GM12878 (cell line): Measurements from ENCODE around the gene ANO4. TPM values are rescaled to one million over a fixed set of nuclear protein-coding genes. Genes with fewer than 3 reads are reported as not detected.

Experiments
- ATAC-seq: fragments of 200-7000 bp; cut with Tn5 transposase; 3 replicates; pipeline ENCODE4 v1.9.1; 2020; ENCODE audit warnings: mild to moderate bottlenecking, moderate library complexity
- BruUV-seq: library from RNA; stranded (reverse); fragments of 400-500 nt; replicated peaks from 2 replicates; lab custom pipeline; 2021; lab: Mats Ljungman, UMichigan
- CTCF ChIA-PET: fragments of 300-600 bp; sonication (Branson Sonifier 250); formaldehyde crosslinking; extraction: SDS; loops from one replicate; lab custom pipeline; 2021; ENCODE audit warnings: inconsistent platforms; lab: Yijun Ruan, JAX
- POLR2A ChIA-PET: fragments of 350-600 bp; formaldehyde crosslinking; extraction: SDS; loops from one replicate; lab custom pipeline; 2021; ENCODE audit warnings: inconsistent platforms; lab: Charles Lee
- RAD21 ChIA-PET: fragments of 300-600 bp; sonication (Branson Sonifier 250); formaldehyde crosslinking; loops from one replicate; lab custom pipeline; 2023; ENCODE audit warnings: antibody characterized with exemption; ENCODE audit not compliant: unreplicated experiment; lab: Charles Lee
- SMC1A ChIA-PET: fragments of 300-600 bp; sonication (Branson Sonifier 250); formaldehyde crosslinking; loops from one replicate; lab custom pipeline; 2023; ENCODE audit not compliant: unreplicated experiment, uncharacterized antibody; lab: Charles Lee
- DNase-seq: peaks from one replicate; pipeline ENCODE4 v3.0.0-alpha.2; 2011; ENCODE audit warnings: low read depth, low spot score
- FAIRE-seq: peaks from 3 replicates; lab custom pipeline; 2011; peaks lifted over from hg19 to GRCh38; lab: Jason Lieb, UNC
- H2AFZ ChIP-seq: 2 replicates; pipeline ENCODE4 v1.6.0; 2011; ENCODE audit warnings: low read depth, low read length, control low read depth; ENCODE audit not compliant: control insufficient read depth
- H3K27ac ChIP-seq: 2 replicates; pipeline ENCODE4 v1.5.1; 2011; ENCODE audit warnings: control low read depth; ENCODE audit not compliant: control insufficient read depth, insufficient read depth
- H3K27me3 ChIP-seq, 2 experiments: replicated peaks in 1 of 2; 2 replicates each; pipeline versions ENCODE4 v1.6.0 to v1.6.1; 2011; ENCODE audit warnings: low read length in 1 of 2; ENCODE audit not compliant: control insufficient read depth in 2 of 2, insufficient read depth in 2 of 2
- H3K36me3 ChIP-seq, 2 experiments: 2 replicates each; pipeline ENCODE4 v1.5.1; 2011; ENCODE audit warnings: low read length in 1 of 2; ENCODE audit not compliant: control insufficient read depth in 2 of 2, insufficient read depth in 2 of 2
- H3K4me1 ChIP-seq: 2 replicates; pipeline ENCODE4 v1.6.1; 2011; ENCODE audit warnings: mild to moderate bottlenecking, low read length, moderate library complexity, mixed read lengths; ENCODE audit not compliant: control insufficient read depth, insufficient read depth
- H3K4me2 ChIP-seq: 2 replicates; pipeline ENCODE4 v1.6.0; 2011; ENCODE audit warnings: control low read depth; ENCODE audit not compliant: control insufficient read depth, insufficient read depth
- H3K4me3 ChIP-seq: fragments of 200-600 bp; sonication (generic); 2 replicates; pipeline ENCODE4 v1.5.1; 2016
- H3K79me2 ChIP-seq: 2 replicates; pipeline ENCODE4 v1.6.0; 2011; ENCODE audit warnings: low read length; ENCODE audit not compliant: control insufficient read depth, insufficient read depth
- H3K9ac ChIP-seq: 2 replicates; pipeline ENCODE4 v1.8.0; 2011; ENCODE audit warnings: low read length, control low read depth, mixed read lengths; ENCODE audit not compliant: control insufficient read depth, insufficient read depth
- H3K9me3 ChIP-seq: replicated peaks from 3 replicates; pipeline ENCODE4 v1.5.1; 2011; ENCODE audit warnings: mild to moderate bottlenecking, low read length; ENCODE audit not compliant: control insufficient read depth, insufficient read depth
- H4K20me1 ChIP-seq: 2 replicates; pipeline ENCODE4 v1.6.0; 2011; ENCODE audit not compliant: control insufficient read depth, insufficient read depth
- BMI1 ChIP-seq: fragments of 450-650 bp; IDR thresholded peaks from 2 replicates; pipeline ENCODE4 v1.6.1; 2016; ENCODE audit warnings: mild to moderate bottlenecking, moderate library complexity, borderline replicate concordance
- CHD1 ChIP-seq: IDR thresholded peaks from 2 replicates; pipeline ENCODE4 v1.6.1; 2012; ENCODE audit warnings: low read depth, low read length, improper control_type of control experiment
- CHD4 ChIP-seq: fragments of 200-600 bp; sonication (generic); IDR thresholded peaks from 2 replicates; pipeline ENCODE4 v1.6.1; 2016; ENCODE audit warnings: mild to moderate bottlenecking
- EGR1 ChIP-seq, 2 experiments: IDR thresholded peaks; 1 replicate in 1 of 2; 2 replicates in 1 of 2; pipeline ENCODE4 v1.6.1; 2011 to 2012; ENCODE audit warnings: low read depth in 2 of 2, low read length in 2 of 2, borderline replicate concordance in 1 of 2, mild to moderate bottlenecking in 1 of 2, moderate library complexity in 1 of 2
- HCFC1 ChIP-seq: fragments of 150-350 bp; IDR thresholded peaks from 2 replicates; pipeline ENCODE4 v1.6.1; 2014; ENCODE audit warnings: low read length
- HDAC2 ChIP-seq: fragments of 200-600 bp; sonication (generic); IDR thresholded peaks from 2 replicates; pipeline ENCODE4 v1.6.1; 2017
- HDAC6 ChIP-seq: fragments of 200-600 bp; sonication (generic); IDR thresholded peaks from one replicate; pipeline ENCODE4 v1.8.0; 2017; ENCODE audit warnings: antibody characterized with exemption; ENCODE audit not compliant: unreplicated experiment
- HDGF ChIP-seq: fragments of 450-650 bp; IDR thresholded peaks from 2 replicates; pipeline ENCODE4 v1.6.1; 2016; ENCODE audit warnings: antibody characterized with exemption
- NFXL1 ChIP-seq: fragments of 450-650 bp; IDR thresholded peaks from 2 replicates; pipeline ENCODE4 v1.6.1; 2017; ENCODE audit warnings: antibody characterized with exemption, mild to moderate bottlenecking, borderline replicate concordance
- PAX5 ChIP-seq: IDR thresholded peaks from 2 replicates; pipeline ENCODE4 v1.6.1; 2011; ENCODE audit warnings: low read depth, low read length, borderline replicate concordance
- SMARCA5 ChIP-seq: fragments of 450-650 bp; IDR thresholded peaks from 2 replicates; pipeline ENCODE4 v1.6.1; 2017; ENCODE audit warnings: mild to moderate bottlenecking
- SP1 ChIP-seq: IDR thresholded peaks from one replicate; pipeline ENCODE4 v1.6.1; 2011; ENCODE audit warnings: low read depth, low read length
- TBL1XR1 ChIP-seq: IDR thresholded peaks from 2 replicates; pipeline ENCODE4 v1.6.1; 2012; ENCODE audit warnings: low read depth, low read length, improper control_type of control experiment
- USF1 ChIP-seq: IDR thresholded peaks from 2 replicates; pipeline ENCODE4 v1.6.1; 2011; ENCODE audit warnings: borderline replicate concordance, low read depth, mild to moderate bottlenecking, moderate library complexity, mixed read lengths, low read length; ENCODE audit not compliant: insufficient read depth; ENCODE audit errors: extremely low read length
- in situ Hi-C: fragments of 300-500 bp; cut with MboI; formaldehyde crosslinking; loops from 9 replicates; pipeline ENCODE4 v1.14.3; 2018; ENCODE audit warnings: mixed read lengths
- intact Hi-C: fragments of 100-400 bp; cut with micrococcal nuclease; formaldehyde crosslinking; loops from one replicate; pipeline ENCODE4 v1.14.2; 2022; ENCODE audit not compliant: unreplicated experiment
- polyA plus RNA-seq, 11 experiments: library from polyadenylated mRNA; depleted of rRNA in 4 of 11; unstranded in 6 of 11; stranded (reverse) in 5 of 11; fragments of >200 nt; fragmentation: Nextera tagmentation in 4 of 11; fragmentation: Illumina TruSeq in 1 of 11; extraction: Ambion mirVana in 4 of 11; extraction: Trizol in 1 of 11; gene quantifications; 1 replicate in 1 of 11; 2 replicates in 10 of 11; pipeline versions ENCODE4 v1.2.1 to v1.2.3, GENCODE V29; 2011 to 2016; ENCODE audit warnings: inconsistent platforms in 2 of 11, missing spikeins in 2 of 11, low read depth in 1 of 11
- total RNA-seq, 4 experiments: library from RNA; depleted of rRNA in 3 of 4; stranded (reverse); fragments of >200 nt in 3 of 4; fragmentation: Illumina TruSeq in 1 of 4; extraction: Trizol in 1 of 4; gene quantifications; 2 replicates each; pipeline versions ENCODE4 v1.2.1 to v1.2.3, GENCODE V29; 2013 to 2021
- TF ChIP-seq, protein P1 (sequence below): fragments of 450-650 bp; formaldehyde crosslinking; IDR thresholded peaks from 2 replicates; pipeline ENCODE4 v1.4.0; 2020; ENCODE audit warnings: mild to moderate bottlenecking, moderate library complexity
- TF ChIP-seq, protein P2 (sequence below): fragments of 450-650 bp; IDR thresholded peaks from 2 replicates; pipeline ENCODE4 v1.6.1; 2018; ENCODE audit warnings: mild to moderate bottlenecking, low read depth, moderate library complexity; ENCODE audit not compliant: partially characterized antibody

The ANO4 gene
- total and polyA plus RNA-seq, 10 of the 15 experiments (the other 5 are each of a cell fraction or from before 2014, with no cell fraction given), result not detected

DNA sequence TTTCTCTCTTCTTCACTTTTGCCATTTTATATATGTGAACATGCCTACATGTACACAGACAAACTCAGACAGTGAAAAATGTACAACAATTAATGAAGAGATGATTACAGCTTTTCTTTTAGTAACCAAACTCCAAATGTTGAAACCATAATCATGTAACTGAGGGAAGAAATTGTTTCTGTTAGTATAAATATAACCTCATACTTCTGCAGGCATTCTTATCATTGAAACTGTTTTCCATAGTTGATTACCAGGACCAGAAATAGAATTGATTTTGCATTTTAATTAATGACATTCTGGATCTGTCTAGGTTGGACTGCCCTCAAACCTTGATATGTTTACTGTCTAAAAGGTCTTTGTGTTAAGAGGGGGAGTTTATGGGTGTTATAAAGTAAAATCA lies 3.2 kb downstream of the ANO4 start:
- RAD21 ChIA-PET, result no interaction called here
- Histone ChIP-seq H3K36me3 (no peaks in the 10 kb centered on the region), H3K9me3 (no peaks in the 10 kb centered on the region), H3K27ac (no peak overlapping the region), H3K79me2 (no peaks in the 10 kb centered on the region), H2AFZ (no peak overlapping the region), H3K9ac (no peak overlapping the region), H3K4me1 (no peaks in the 10 kb centered on the region), H4K20me1 (no peaks in the 10 kb centered on the region), H3K27me3 (peaks cover 2 to 8% of the 10 kb centered on the region in 2 experiments; a peak in 3 of 4 replicates), H3K4me3 (no peak overlapping the region), H3K4me2 (no peak overlapping the region)
- FAIRE-seq, result no peak
- TF ChIP-seq NFXL1 (no peak), PAX5 (no peak), HDAC2 (no peak), BMI1 (no peak), HCFC1 (no peak), USF1 (no peak), EGR1 (IDR thresholded peaks at IDR 0.05; ENCODE audit: borderline replicate concordance in 1 of 2, low read depth in 2 of 2, low read length in 2 of 2) (no peak), SMARCA5 (no peak), CHD4 (no peak), TBL1XR1 (no peak), HDGF (no peak), CHD1 (no peak), HDAC6 (no peak), SP1 (no peak)
- TF ChIP-seq, protein P1, sequence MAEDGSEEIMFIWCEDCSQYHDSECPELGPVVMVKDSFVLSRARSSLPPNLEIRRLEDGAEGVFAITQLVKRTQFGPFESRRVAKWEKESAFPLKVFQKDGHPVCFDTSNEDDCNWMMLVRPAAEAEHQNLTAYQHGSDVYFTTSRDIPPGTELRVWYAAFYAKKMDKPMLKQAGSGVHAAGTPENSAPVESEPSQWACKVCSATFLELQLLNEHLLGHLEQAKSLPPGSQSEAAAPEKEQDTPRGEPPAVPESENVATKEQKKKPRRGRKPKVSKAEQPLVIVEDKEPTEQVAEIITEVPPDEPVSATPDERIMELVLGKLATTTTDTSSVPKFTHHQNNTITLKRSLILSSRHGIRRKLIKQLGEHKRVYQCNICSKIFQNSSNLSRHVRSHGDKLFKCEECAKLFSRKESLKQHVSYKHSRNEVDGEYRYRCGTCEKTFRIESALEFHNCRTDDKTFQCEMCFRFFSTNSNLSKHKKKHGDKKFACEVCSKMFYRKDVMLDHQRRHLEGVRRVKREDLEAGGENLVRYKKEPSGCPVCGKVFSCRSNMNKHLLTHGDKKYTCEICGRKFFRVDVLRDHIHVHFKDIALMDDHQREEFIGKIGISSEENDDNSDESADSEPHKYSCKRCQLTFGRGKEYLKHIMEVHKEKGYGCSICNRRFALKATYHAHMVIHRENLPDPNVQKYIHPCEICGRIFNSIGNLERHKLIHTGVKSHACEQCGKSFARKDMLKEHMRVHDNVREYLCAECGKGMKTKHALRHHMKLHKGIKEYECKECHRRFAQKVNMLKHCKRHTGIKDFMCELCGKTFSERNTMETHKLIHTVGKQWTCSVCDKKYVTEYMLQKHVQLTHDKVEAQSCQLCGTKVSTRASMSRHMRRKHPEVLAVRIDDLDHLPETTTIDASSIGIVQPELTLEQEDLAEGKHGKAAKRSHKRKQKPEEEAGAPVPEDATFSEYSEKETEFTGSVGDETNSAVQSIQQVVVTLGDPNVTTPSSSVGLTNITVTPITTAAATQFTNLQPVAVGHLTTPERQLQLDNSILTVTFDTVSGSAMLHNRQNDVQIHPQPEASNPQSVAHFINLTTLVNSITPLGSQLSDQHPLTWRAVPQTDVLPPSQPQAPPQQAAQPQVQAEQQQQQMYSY (CRISPR knock-in tag), result no peak
- TF ChIP-seq, protein P2, sequence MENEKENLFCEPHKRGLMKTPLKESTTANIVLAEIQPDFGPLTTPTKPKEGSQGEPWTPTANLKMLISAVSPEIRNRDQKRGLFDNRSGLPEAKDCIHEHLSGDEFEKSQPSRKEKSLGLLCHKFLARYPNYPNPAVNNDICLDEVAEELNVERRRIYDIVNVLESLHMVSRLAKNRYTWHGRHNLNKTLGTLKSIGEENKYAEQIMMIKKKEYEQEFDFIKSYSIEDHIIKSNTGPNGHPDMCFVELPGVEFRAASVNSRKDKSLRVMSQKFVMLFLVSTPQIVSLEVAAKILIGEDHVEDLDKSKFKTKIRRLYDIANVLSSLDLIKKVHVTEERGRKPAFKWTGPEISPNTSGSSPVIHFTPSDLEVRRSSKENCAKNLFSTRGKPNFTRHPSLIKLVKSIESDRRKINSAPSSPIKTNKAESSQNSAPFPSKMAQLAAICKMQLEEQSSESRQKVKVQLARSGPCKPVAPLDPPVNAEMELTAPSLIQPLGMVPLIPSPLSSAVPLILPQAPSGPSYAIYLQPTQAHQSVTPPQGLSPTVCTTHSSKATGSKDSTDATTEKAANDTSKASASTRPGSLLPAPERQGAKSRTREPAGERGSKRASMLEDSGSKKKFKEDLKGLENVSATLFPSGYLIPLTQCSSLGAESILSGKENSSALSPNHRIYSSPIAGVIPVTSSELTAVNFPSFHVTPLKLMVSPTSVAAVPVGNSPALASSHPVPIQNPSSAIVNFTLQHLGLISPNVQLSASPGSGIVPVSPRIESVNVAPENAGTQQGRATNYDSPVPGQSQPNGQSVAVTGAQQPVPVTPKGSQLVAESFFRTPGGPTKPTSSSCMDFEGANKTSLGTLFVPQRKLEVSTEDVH, result no peak
- ATAC-seq, result no peak
- in situ Hi-C loops, result no loop called here
- intact Hi-C loops, result no loop called here
- POLR2A ChIA-PET, result no interaction called here
- SMC1A ChIA-PET, result no interaction called here
- no peak for DNase-seq
- CTCF ChIA-PET, result no interaction called here
- BruUV-seq, result no TSS peak
